Fibroblast of lung (primary cell): ENCODE measurements around the gene STK11IP.

Source experiments
- CTCF ChIP-seq, 2 donors: IDR thresholded peaks in 1 of 2; conservative IDR thresholded peaks in 1 of 2; 1 replicate in 1 of 2; 2 replicates in 1 of 2; pipeline ENCODE4 v1.5.1; 2011 to 2012; ENCODE audit warnings: low read length in 2 of 2, control low read depth in 1 of 2, inconsistent platforms in 1 of 2, low read depth in 1 of 2, mild to moderate bottlenecking in 1 of 2
- EZH2 ChIP-seq: IDR thresholded peaks from 2 replicates; pipeline ENCODE4 v1.5.1; 2012; ENCODE audit warnings: low read length, control low read depth, mild to moderate bottlenecking; ENCODE audit errors: missing control alignments

- no peak for TF ChIP-seq CTCF (conservative IDR thresholded peaks at IDR 0.05 in 1 of 2, IDR thresholded peaks at IDR 0.05 in 1 of 2; ENCODE audit: low read depth in 1 of 2, low read length in 2 of 2)
- TF ChIP-seq EZH2 = no peak
Observed at GRCh38 chr2:219634171-219634940, 36.7 kb downstream of the STK11IP start.
